Mesothelial cell of epicardium (in vitro differentiated cells): ENCODE measurements around the gene KDM4B. TPM values are rescaled to one million over a fixed set of nuclear protein-coding genes. Genes with fewer than 3 reads are reported as not detected.

Experiments
- DNase-seq, 2 experiments: peaks; one replicate each; pipeline ENCODE4 v3.0.0; 2021; ENCODE audit warnings: low spot score in 2 of 2; ENCODE audit not compliant: unreplicated experiment in 2 of 2
- H3K27ac Mint-ChIP-seq: 2 replicates; pipeline ENCODE4 v1.8.0; 2021; ENCODE audit warnings: mixed read lengths
- H3K27me3 Mint-ChIP-seq: 2 replicates; pipeline ENCODE4 v1.8.0; 2021; ENCODE audit warnings: low read depth, mixed read lengths
- H3K36me3 Mint-ChIP-seq: 2 replicates; pipeline ENCODE4 v1.8.0; 2021; ENCODE audit warnings: mixed read lengths
- H3K4me1 Mint-ChIP-seq: 2 replicates; pipeline ENCODE4 v1.8.0; 2021; ENCODE audit warnings: mixed read lengths
- H3K4me3 Mint-ChIP-seq: 2 replicates; pipeline ENCODE4 v1.8.0; 2021; ENCODE audit warnings: mild to moderate bottlenecking, moderate library complexity, mixed read lengths
- H3K9me3 Mint-ChIP-seq: 2 replicates; pipeline ENCODE4 v1.8.0; 2021; ENCODE audit warnings: mixed read lengths
- total RNA-seq: library from RNA; stranded (reverse); gene quantifications from 3 replicates; pipeline ENCODE4 v1.2.1, GENCODE V29; 2021
- TF ChIP-seq, protein P1 (sequence below): fragments of 200-600 bp; sonication (generic); IDR thresholded peaks from one replicate; pipeline ENCODE4 v1.5.0; 2021; ENCODE audit warnings: antibody characterized with exemption; ENCODE audit not compliant: unreplicated experiment

The KDM4B gene
- total RNA-seq, 1 donor from 2014 or later = 80.5 TPM

DNA sequence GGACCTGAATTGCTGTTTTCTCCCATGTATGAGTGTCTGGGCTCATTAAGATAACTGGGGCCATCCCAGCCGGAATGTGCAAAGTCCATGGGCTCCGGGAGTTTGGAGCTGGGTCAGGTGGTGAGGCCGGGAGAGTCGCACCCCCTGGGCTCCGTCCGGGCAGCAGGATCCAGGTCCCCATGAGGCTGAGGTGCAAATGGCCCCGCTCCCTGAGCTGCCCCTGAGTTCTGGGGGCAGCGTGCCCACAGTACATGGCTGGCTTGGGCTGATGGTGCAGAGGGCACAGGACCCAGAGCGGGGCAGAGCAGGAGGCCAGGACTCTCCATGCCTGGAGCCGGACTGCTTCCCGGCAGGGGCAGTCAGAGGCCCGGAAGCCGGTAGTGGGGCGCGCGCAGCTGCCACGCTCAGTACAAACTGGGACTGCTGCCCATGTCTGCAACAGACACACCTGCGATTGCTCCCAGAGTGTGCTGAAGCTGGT, 136.0 kb downstream of the KDM4B start:
- peaks cover 9% of the 10 kb centered on the region for H3K9me3 Mint-ChIP-seq
- H3K4me3 Mint-ChIP-seq = no peak overlapping the region
- H3K36me3 Mint-ChIP-seq = peaks cover 20% of the 10 kb centered on the region
- no peaks in the 10 kb centered on the region for H3K27me3 Mint-ChIP-seq
- no peak for DNase-seq
- TF ChIP-seq, protein P1, sequence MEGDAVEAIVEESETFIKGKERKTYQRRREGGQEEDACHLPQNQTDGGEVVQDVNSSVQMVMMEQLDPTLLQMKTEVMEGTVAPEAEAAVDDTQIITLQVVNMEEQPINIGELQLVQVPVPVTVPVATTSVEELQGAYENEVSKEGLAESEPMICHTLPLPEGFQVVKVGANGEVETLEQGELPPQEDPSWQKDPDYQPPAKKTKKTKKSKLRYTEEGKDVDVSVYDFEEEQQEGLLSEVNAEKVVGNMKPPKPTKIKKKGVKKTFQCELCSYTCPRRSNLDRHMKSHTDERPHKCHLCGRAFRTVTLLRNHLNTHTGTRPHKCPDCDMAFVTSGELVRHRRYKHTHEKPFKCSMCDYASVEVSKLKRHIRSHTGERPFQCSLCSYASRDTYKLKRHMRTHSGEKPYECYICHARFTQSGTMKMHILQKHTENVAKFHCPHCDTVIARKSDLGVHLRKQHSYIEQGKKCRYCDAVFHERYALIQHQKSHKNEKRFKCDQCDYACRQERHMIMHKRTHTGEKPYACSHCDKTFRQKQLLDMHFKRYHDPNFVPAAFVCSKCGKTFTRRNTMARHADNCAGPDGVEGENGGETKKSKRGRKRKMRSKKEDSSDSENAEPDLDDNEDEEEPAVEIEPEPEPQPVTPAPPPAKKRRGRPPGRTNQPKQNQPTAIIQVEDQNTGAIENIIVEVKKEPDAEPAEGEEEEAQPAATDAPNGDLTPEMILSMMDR = no peak
- no peak overlapping the region for H3K27ac Mint-ChIP-seq
- peaks cover 8% of the 10 kb centered on the region for H3K4me1 Mint-ChIP-seq

DNA sequence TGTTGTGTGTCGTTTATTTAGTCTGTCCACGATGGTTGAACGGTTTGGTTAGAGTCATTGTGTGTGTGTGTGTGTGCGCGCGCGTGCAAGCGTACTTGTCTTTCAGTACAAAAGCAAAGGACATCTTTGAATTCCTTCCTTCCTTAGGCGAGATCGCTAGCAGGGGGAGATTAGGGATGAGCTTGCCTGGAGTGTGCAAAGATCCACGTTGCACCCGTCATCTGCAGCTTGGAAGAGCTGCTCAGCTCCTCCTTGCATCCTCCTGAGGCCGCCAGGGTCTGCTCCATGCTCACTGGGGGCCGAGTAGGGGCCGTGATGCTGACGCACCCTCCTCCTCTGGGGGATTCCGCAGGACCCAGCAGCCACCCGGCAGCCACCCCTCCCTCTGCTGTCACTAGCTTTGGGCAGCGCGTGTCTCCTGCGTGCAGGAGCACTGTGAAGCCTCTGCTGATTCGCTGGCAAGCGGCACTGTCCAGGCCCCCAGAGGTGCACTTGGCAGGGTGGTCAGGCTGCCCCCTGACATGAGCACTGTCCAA, 137.3 kb downstream of the KDM4B start:
- DNase-seq = no peak
- no peak overlapping the region for H3K4me3 Mint-ChIP-seq
- no peak overlapping the region for H3K27ac Mint-ChIP-seq
- TF ChIP-seq, protein P1 = no peak
- H3K27me3 Mint-ChIP-seq = no peaks in the 10 kb centered on the region
- peaks cover 9% of the 10 kb centered on the region for H3K36me3 Mint-ChIP-seq
- peaks cover 8% of the 10 kb centered on the region for H3K4me1 Mint-ChIP-seq
- no peaks in the 10 kb centered on the region for H3K9me3 Mint-ChIP-seq

DNA sequence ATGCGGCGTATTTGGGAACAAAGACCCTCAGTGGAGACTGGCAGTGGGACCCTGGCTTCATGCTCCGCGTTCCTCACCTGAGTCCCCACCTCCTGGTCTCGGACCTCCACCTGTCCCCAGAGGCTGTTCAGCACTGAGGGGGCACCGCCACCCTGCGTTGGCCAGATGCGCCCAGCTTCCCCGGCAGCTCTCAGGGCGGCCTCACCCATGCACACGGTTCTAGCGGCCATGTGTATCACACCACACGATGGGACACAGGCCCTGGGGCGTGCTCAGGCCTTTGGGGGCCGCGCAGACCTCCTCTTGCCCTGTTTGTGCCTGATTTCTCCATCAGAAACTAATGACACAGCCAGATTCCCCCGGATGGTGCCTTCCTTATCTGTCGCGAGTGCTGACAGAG, 138.1 kb downstream of the KDM4B start:
- Mint-ChIP-seq H3K27ac (no peak overlapping the region), H3K9me3 (no peaks in the 10 kb centered on the region), H3K27me3 (no peaks in the 10 kb centered on the region), H3K4me3 (no peak overlapping the region), H3K36me3 (peaks cover 14% of the 10 kb centered on the region), H3K4me1 (peaks cover 12% of the 10 kb centered on the region)
- no peak for DNase-seq
- TF ChIP-seq, protein P1 = no peak

DNA sequence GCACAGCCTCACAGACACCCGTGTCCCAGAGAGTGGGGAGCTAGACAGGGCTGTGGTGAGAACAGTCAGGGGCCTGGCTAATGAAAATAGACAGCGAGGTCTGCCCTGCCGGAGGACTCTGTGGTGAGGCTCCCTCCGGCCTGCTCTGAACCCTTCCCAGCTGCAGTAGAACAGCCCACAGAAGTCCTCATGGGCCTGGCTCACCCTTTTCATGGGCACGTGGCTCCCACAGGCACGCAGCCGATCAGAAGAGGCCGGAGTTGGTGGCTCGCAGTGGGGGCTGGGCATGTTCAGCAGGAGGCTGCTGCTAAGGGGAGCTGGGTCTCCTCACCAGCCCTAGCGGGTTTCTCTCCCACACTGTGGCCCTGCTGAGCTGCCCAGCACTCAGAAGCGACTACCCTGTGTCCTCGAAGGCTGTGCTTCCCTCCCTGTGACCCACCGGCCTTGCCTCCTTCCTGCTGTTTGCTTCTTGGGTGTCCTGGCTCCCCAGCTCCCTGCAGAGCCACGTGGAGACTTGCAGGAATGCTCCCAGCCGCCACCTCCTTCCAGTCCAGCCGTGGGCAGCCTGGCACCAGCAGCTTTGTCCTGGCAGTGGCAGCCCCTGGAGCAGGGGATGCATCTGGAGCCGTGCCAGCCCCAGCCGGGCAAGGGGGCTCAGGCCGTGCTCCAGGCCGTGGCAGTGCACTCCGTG, 138.7 kb downstream of the KDM4B start:
- Mint-ChIP-seq H3K4me1 (peaks cover 15% of the 10 kb centered on the region), H3K9me3 (no peaks in the 10 kb centered on the region), H3K36me3 (peaks cover 17% of the 10 kb centered on the region), H3K27me3 (no peaks in the 10 kb centered on the region), H3K4me3 (no peak overlapping the region), H3K27ac (no peak overlapping the region)
- TF ChIP-seq, protein P1 = no peak
- no peak for DNase-seq

DNA sequence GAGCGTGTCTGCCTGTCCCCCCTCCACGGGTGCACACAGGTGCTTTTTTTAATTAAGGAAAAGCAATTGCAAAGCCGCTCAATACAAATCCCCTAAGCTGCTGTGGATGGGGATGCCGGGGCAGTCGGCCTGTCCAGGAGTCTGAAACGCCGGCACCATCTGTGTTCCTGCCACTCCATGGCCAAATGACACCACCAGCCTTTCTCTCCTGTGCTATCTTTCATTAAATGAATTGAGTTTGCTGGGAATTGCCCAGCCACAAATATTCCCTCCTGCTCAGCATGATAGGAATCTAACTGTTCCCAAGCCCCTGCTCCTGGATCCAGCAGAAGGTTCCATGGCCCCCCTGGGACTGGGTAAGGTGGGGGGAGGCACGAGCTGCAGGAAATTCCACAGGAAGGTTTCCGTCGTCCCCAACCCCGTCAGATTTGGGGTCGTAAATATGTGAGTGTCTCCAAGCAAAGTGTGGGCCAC, 139.2 kb downstream of the KDM4B start:
- H3K27ac Mint-ChIP-seq = no peak overlapping the region
- DNase-seq = no peak

More for the DNA sequence above, 139.2 kb downstream of the KDM4B start:
- peaks cover 19% of the 10 kb centered on the region for H3K4me1 Mint-ChIP-seq
- H3K36me3 Mint-ChIP-seq = peaks cover 19% of the 10 kb centered on the region
- no peaks in the 10 kb centered on the region for H3K9me3 Mint-ChIP-seq
- H3K27me3 Mint-ChIP-seq = no peaks in the 10 kb centered on the region
- no peak overlapping the region for H3K4me3 Mint-ChIP-seq
- TF ChIP-seq, protein P1 = no peak
